OCI-LY7 (cell line): ENCODE data around the gene CDC42BPG.

ENCODE experiments used
- EZH2phosphoT487 ChIP-seq: fragments of 200-600 bp; sonication (generic); IDR thresholded peaks from 2 replicates; pipeline ENCODE4 v1.6.1; 2018; ENCODE audit warnings: low read depth, borderline replicate concordance, mild to moderate bottlenecking, mixed run types, antibody characterized with exemption, low read length, moderate library complexity, mixed read lengths
- TF ChIP-seq, protein P1 (sequence below): fragments of 200-600 bp; sonication (generic); conservative IDR thresholded peaks from 2 replicates; pipeline ENCODE4 v1.5.1; 2014; ENCODE audit warnings: mild to moderate bottlenecking, antibody characterized with exemption, low read length, moderate library complexity, mixed read lengths

DNA sequence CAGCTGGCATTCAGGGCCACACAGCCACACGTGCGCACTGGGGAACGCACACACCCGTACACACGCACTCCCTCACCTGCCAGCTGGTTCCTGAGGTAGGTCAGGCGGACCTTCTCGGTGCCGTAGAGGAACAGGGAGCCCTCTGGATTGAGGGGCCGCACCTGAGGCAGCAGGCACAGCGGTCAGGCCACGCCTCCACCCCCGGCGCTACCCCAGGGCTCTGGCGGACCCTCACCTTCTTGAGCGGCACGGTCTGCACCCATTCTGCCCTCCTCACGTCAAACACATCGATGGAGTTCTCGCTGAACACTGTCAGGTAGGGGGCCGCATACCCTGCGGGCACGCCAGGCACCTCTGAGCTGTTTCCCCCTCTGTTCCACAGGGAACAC, 17.0 kb downstream of the CDC42BPG start:
- TF ChIP-seq, protein P1, sequence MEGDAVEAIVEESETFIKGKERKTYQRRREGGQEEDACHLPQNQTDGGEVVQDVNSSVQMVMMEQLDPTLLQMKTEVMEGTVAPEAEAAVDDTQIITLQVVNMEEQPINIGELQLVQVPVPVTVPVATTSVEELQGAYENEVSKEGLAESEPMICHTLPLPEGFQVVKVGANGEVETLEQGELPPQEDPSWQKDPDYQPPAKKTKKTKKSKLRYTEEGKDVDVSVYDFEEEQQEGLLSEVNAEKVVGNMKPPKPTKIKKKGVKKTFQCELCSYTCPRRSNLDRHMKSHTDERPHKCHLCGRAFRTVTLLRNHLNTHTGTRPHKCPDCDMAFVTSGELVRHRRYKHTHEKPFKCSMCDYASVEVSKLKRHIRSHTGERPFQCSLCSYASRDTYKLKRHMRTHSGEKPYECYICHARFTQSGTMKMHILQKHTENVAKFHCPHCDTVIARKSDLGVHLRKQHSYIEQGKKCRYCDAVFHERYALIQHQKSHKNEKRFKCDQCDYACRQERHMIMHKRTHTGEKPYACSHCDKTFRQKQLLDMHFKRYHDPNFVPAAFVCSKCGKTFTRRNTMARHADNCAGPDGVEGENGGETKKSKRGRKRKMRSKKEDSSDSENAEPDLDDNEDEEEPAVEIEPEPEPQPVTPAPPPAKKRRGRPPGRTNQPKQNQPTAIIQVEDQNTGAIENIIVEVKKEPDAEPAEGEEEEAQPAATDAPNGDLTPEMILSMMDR: no peak
- no peak for TF ChIP-seq EZH2phosphoT487
